SK-N-SH (cell line): ENCODE data around the gene SLC25A18. TPM values are rescaled to one million over a fixed set of nuclear protein-coding genes. Genes with fewer than 3 reads are reported as not detected.
"Not testable (repeated sequence)": the region's sequence is repeated elsewhere in the genome, so short reads cannot be mapped to it uniquely, and the experiment has no call there.

Experiments
- CTCF ChIA-PET: fragments of 300-600, 350-600 bp; formaldehyde crosslinking; extraction: SDS; loops from one replicate; lab custom pipeline; 2021; lab: Yijun Ruan, JAX
- POLR2A ChIA-PET: fragments of 350-600 bp; sonication (Branson Sonifier 250); formaldehyde crosslinking; extraction: SDS; loops from one replicate; lab custom pipeline; 2020; ENCODE audit warnings: antibody characterized with exemption, inconsistent platforms; lab: Yijun Ruan, JAX
- DNase-seq: peaks from one replicate; pipeline ENCODE4 v3.0.0; 2012
- H2AFZ ChIP-seq: fragments of 200-600 bp; sonication (generic); 2 replicates; pipeline ENCODE4 v1.8.1; 2016; ENCODE audit warnings: antibody characterized with exemption, mild to moderate bottlenecking, low read depth
- H3F3A ChIP-seq: fragments of 200-600 bp; sonication (generic); replicated peaks from 2 replicates; pipeline ENCODE3; 2016; ENCODE audit warnings: antibody characterized with exemption, mild to moderate bottlenecking; ENCODE audit not compliant: insufficient read depth
- H3K27ac ChIP-seq, 2 experiments: fragments of 200-500 bp in 1 of 2; fragments of 200-600 bp in 1 of 2; sonication (Bioruptor generic) in 1 of 2; sonication (generic), shearing (Covaris generic) in 1 of 2; 2 replicates each; pipeline versions ENCODE4 v1.5.1 to v1.6.1; 2014 to 2016; ENCODE audit warnings: low read depth in 2 of 2, inconsistent platforms in 1 of 2, low read length in 1 of 2, mild to moderate bottlenecking in 1 of 2, mixed read lengths in 1 of 2
- H3K27me3 ChIP-seq: fragments of 200-600 bp; sonication (generic), shearing (Covaris generic); 2 replicates; pipeline ENCODE4 v1.6.1; 2016; ENCODE audit warnings: mixed run types; ENCODE audit not compliant: insufficient read depth
- H3K36me3 ChIP-seq, 2 experiments: fragments of 200-500 bp in 1 of 2; fragments of 200-600 bp in 1 of 2; sonication (Bioruptor generic) in 1 of 2; sonication (generic) in 1 of 2; replicated peaks in 1 of 2; 2 replicates each; pipeline versions ENCODE3 to v1.5.1; 2014 to 2016; ENCODE audit warnings: low read length in 1 of 2, mild to moderate bottlenecking in 1 of 2; ENCODE audit not compliant: insufficient read depth in 2 of 2, control insufficient read depth in 1 of 2
- H3K4me1 ChIP-seq, 2 experiments: fragments of 200-500 bp in 1 of 2; fragments of 200-600 bp in 1 of 2; sonication (Bioruptor generic) in 1 of 2; sonication (generic), shearing (Covaris generic) in 1 of 2; 2 replicates each; pipeline versions ENCODE4 v1.5.1 to v1.6.1; 2014 to 2016; ENCODE audit warnings: low read depth in 1 of 2, low read length in 1 of 2, mixed run types in 1 of 2; ENCODE audit not compliant: insufficient read depth in 2 of 2, control insufficient read depth in 1 of 2
- H3K4me2 ChIP-seq: fragments of 200-600 bp; sonication (generic), shearing (Covaris generic); 2 replicates; pipeline ENCODE4 v1.6.1; 2017; ENCODE audit warnings: mixed run types
- H3K4me3 ChIP-seq, 2 experiments: fragments of 200-500 bp in 1 of 2; fragments of 200-600 bp in 1 of 2; sonication (Bioruptor generic) in 1 of 2; sonication (generic), shearing (Covaris generic) in 1 of 2; 2 replicates each; pipeline versions ENCODE4 v1.5.1 to v1.8.1; 2014 to 2016; ENCODE audit warnings: low read depth in 2 of 2, inconsistent platforms in 1 of 2, low read length in 1 of 2, mild to moderate bottlenecking in 1 of 2, mixed read lengths in 1 of 2, moderate library complexity in 1 of 2
- H3K79me2 ChIP-seq: fragments of 200-600 bp; sonication (generic); 2 replicates; pipeline ENCODE4 v1.8.1; 2017; ENCODE audit warnings: mild to moderate bottlenecking; ENCODE audit not compliant: insufficient read depth
- H3K9ac ChIP-seq: fragments of 200-600 bp; sonication (generic); 2 replicates; pipeline ENCODE4 v1.6.1; 2017; ENCODE audit warnings: mixed run types
- H3K9me2 ChIP-seq: fragments of 200-600 bp; sonication (generic); 2 replicates; pipeline ENCODE4 v1.6.1; 2017; ENCODE audit warnings: mixed run types
- H3K9me3 ChIP-seq: fragments of 200-600 bp; sonication (generic); 2 replicates; pipeline ENCODE4 v1.6.1; 2017; ENCODE audit warnings: mixed run types, mild to moderate bottlenecking, moderate library complexity
- H4K20me1 ChIP-seq: fragments of 200-600 bp; sonication (generic); 2 replicates; pipeline ENCODE4 v1.6.1; 2017; ENCODE audit warnings: mild to moderate bottlenecking, mixed run types; ENCODE audit not compliant: insufficient read depth
- CHD2 ChIP-seq: fragments of 150-350 bp; IDR thresholded peaks from 2 replicates; pipeline ENCODE4 v1.6.1; 2018; ENCODE audit warnings: low read length; ENCODE audit not compliant: partially characterized antibody
- EP300 ChIP-seq, 2 experiments: IDR thresholded peaks; 2 replicates each; pipeline versions ENCODE4 v1.4.0 to v1.6.1; 2012; ENCODE audit warnings: borderline replicate concordance in 1 of 2, low read depth in 1 of 2, low read length in 1 of 2
- FOXJ3 ChIP-seq: sonication (generic); formaldehyde crosslinking; IDR thresholded peaks from 2 replicates; pipeline ENCODE4 v1.5.1; 2020; ENCODE audit warnings: mild to moderate bottlenecking, missing genetic modification reagents
- JUND ChIP-seq: IDR thresholded peaks from 2 replicates; pipeline ENCODE4 v1.4.0; 2012
- NFIC ChIP-seq: IDR thresholded peaks from 2 replicates; pipeline ENCODE4 v1.4.0; 2012; ENCODE audit warnings: borderline replicate concordance
- PBX3 ChIP-seq: IDR thresholded peaks from 2 replicates; pipeline ENCODE4; 2012
- RCOR1 ChIP-seq: fragments of 150-350 bp; IDR thresholded peaks from 2 replicates; pipeline ENCODE4 v1.6.1; 2017; ENCODE audit warnings: antibody characterized with exemption, low read length
- WGBS: methylation state at CpG from one replicate; pipeline ENCODE4 v1.1.6; 2017; ENCODE audit warnings: low lambda C conversion rate; 5-methylcytosine and 5-hydroxymethylcytosine counted together
- polyA plus RNA-seq, 3 experiments: library from polyadenylated mRNA; depleted of rRNA; stranded (reverse); fragments of >200 nt; gene quantifications; 2 replicates each; pipeline ENCODE4 v1.2.3, GENCODE V29; 2012
- TF ChIP-seq, protein P1 (sequence below): IDR thresholded peaks from 2 replicates; pipeline ENCODE4 v1.4.0; 2012; ENCODE audit warnings: low read depth, borderline replicate concordance
- TF ChIP-seq, protein P2 (sequence below): IDR thresholded peaks from 2 replicates; pipeline ENCODE4 v1.4.0; 2012; ENCODE audit warnings: low read depth, borderline replicate concordance
- TF ChIP-seq, protein P3 (sequence below): fragments of 150-350 bp; IDR thresholded peaks from 2 replicates; pipeline ENCODE4 v1.6.1; 2017; ENCODE audit warnings: antibody characterized with exemption, low read length, low read depth, borderline replicate concordance

The SLC25A18 gene
- polyA plus RNA-seq, 1 of the 3 experiments (the other 2 are of a cell fraction), result 0.02 TPM

- H3F3A ChIP-seq, result no peaks in the 10 kb centered on the region
- no peaks in the 10 kb centered on the region; the same call in 1 of the 2 replicates for H3K27me3 ChIP-seq
- H3K27ac ChIP-seq, result no peak overlapping the region
- H3K4me1 ChIP-seq, result no peaks in the 10 kb centered on the region
- H2AFZ ChIP-seq, result no peak overlapping the region
- no peak for TF ChIP-seq PBX3
- no peak for TF ChIP-seq FOXJ3 (CRISPR knock-in tag)
- TF ChIP-seq, protein P1, sequence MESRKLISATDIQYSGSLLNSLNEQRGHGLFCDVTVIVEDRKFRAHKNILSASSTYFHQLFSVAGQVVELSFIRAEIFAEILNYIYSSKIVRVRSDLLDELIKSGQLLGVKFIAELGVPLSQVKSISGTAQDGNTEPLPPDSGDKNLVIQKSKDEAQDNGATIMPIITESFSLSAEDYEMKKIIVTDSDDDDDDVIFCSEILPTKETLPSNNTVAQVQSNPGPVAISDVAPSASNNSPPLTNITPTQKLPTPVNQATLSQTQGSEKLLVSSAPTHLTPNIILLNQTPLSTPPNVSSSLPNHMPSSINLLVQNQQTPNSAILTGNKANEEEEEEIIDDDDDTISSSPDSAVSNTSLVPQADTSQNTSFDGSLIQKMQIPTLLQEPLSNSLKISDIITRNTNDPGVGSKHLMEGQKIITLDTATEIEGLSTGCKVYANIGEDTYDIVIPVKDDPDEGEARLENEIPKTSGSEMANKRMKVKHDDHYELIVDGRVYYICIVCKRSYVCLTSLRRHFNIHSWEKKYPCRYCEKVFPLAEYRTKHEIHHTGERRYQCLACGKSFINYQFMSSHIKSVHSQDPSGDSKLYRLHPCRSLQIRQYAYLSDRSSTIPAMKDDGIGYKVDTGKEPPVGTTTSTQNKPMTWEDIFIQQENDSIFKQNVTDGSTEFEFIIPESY, result no peak
- TF ChIP-seq, protein P2, sequence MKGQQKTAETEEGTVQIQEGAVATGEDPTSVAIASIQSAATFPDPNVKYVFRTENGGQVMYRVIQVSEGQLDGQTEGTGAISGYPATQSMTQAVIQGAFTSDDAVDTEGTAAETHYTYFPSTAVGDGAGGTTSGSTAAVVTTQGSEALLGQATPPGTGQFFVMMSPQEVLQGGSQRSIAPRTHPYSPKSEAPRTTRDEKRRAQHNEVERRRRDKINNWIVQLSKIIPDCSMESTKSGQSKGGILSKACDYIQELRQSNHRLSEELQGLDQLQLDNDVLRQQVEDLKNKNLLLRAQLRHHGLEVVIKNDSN, result no peak
- no peak for TF ChIP-seq EP300 (IDR thresholded peaks at IDR 0.05; ENCODE audit: borderline replicate concordance in 1 of 2, low read depth in 1 of 2, low read length in 1 of 2)
- ChIA-PET POLR2A (no interaction called here), CTCF (interaction anchor here (0.6 to 3.7 kb wide), 43 partner anchors 8 to 518 kb away, joined by 3 to 40 read pairs (median 5); partner anchors contain the start of genes BCL2L13, BID and PEX26)
- no peaks in the 10 kb centered on the region for H4K20me1 ChIP-seq
- H3K79me2 ChIP-seq, result no peaks in the 10 kb centered on the region
- 76% methylated on average over 10 of the region's 10 CpGs for WGBS
- no peaks in the 10 kb centered on the region for H3K36me3 ChIP-seq
- no peaks in the 10 kb centered on the region for H3K9me2 ChIP-seq
- no peak for DNase-seq
- no peaks in the 10 kb centered on the region for H3K9me3 ChIP-seq
- H3K9ac ChIP-seq, result no peak overlapping the region
- H3K4me3 ChIP-seq, result no peak overlapping the region
- H3K4me2 ChIP-seq, result 0 out of 2 replicates have a peak overlapping the region, but pooled peaks have one; percentile 17
These were observed 4.1 kb upstream of the SLC25A18 start for GRCh38 chr22:17559188-17559587.

- 81% methylated on average over 11 of the region's 11 CpGs for WGBS
- Histone ChIP-seq H3K27me3 (no peaks in the 10 kb centered on the region; the same call in 1 of the 2 replicates), H2AFZ (no peak overlapping the region), H3K36me3 (no peaks in the 10 kb centered on the region), H3K4me2 (no peak overlapping the region), H3F3A (no peaks in the 10 kb centered on the region), H3K9me3 (no peaks in the 10 kb centered on the region), H3K4me3 (no peak overlapping the region), H3K9ac (no peak overlapping the region), H4K20me1 (no peaks in the 10 kb centered on the region), H3K4me1 (no peaks in the 10 kb centered on the region), H3K27ac (no peak overlapping the region), H3K79me2 (no peaks in the 10 kb centered on the region), H3K9me2 (no peaks in the 10 kb centered on the region)
- TF ChIP-seq NFIC, result no peak
- TF ChIP-seq, protein P3, sequence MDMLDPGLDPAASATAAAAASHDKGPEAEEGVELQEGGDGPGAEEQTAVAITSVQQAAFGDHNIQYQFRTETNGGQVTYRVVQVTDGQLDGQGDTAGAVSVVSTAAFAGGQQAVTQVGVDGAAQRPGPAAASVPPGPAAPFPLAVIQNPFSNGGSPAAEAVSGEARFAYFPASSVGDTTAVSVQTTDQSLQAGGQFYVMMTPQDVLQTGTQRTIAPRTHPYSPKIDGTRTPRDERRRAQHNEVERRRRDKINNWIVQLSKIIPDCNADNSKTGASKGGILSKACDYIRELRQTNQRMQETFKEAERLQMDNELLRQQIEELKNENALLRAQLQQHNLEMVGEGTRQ, result no peak
- TF ChIP-seq, protein P2, result no peak
- TF ChIP-seq RCOR1, result no peak
- no peak for TF ChIP-seq JUND
- TF ChIP-seq CHD2, result no peak
- ChIA-PET CTCF (interaction anchor here (0.6 to 2.4 kb wide), 2 partner anchors 8 to 66 kb away, joined by 3 to 5 read pairs; no protein-coding TSS in a partner anchor), POLR2A (no interaction called here)
- DNase-seq, result no peak
These were observed 666 bp downstream of the SLC25A18 start for GRCh38 chr22:17563936-17564391.

GRCh38 chr22:17566016-17566687 lies 2.9 kb downstream of the SLC25A18 start:
- POLR2A ChIA-PET, H3K9me3 ChIP-seq: not testable (repeated sequence)
- 85% methylated on average over 19 of the region's 19 CpGs for WGBS

More at GRCh38 chr22:17566016-17566687, 2.9 kb downstream of the SLC25A18 start:
- CTCF ChIA-PET, result interaction anchor here (1.1 to 1.8 kb wide), 4 partner anchors 8 to 508 kb away, joined by 3 to 8 read pairs (median 3); no protein-coding TSS in a partner anchor
- H3K27me3 ChIP-seq, H3K79me2 ChIP-seq, H3K4me3 ChIP-seq, H3K4me2 ChIP-seq, H2AFZ ChIP-seq, H3K27ac ChIP-seq, H4K20me1 ChIP-seq, H3K9me2 ChIP-seq, H3K9ac ChIP-seq, H3K4me1 ChIP-seq, H3K36me3 ChIP-seq, H3F3A ChIP-seq, DNase-seq: not testable (repeated sequence)
